NCI-H2107 treated with DMSO at 0.1 percent for 48 hours (cell line): Measurements from ENCODE around the gene NODAL.

Source experiments
- DNase-seq: peaks from one replicate; lab custom pipeline; 2025; ENCODE audit not compliant: unreplicated experiment; lab: John Stamatoyannopoulos, UW

Gene NODAL

DNA sequence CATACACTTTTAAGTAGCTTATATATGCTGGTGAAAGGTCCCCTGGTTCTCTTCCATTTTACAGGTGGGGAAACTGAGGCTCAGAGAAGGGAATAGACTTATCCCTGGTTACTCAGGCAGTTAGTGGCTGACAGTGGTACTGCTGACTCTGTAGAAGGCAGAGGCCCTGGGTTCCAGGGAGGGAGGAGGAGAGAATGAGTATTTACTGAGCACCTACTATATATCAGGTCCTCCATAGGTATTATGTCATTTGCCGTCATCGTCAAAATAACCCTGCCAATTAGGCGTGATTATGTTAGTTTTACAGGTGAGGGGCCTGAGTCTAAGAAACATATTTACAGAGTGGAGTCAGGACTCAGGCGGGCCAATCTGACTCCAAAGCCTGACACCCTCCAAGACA lies 23.8 kb upstream of the NODAL start:
- no peak for DNase-seq

DNA sequence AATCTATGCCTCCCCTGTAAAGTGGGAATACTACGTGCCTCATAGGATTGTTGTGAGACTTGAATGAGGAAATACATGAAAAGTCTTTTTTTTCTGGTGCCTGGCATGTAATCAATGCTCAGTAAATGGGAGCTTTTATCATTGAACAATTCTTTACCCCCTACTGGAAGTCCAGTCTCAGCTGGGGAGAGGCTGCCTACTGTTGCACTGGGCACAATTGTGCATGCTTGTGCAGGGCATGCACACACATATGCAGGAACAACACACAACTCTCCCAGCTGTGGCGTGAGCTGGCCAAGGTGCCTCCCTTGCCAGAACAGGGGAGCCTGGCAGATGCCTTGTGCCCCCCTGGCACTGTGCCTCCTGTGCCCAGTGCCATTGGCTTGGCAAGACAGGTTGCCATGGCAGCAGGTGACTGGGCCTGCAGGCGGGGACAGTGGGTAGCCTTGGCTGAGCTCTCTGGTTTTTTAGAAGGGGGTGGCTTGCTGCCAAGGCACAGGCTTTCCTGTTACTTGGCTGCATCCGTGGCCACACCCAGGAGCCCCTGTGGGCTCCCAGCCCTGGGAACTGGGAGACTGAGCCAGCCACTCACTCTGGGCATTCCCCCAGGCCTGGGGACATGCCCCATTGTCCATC lies 21.0 kb upstream of the NODAL start:
- DNase-seq: peak; percentile 27

DNA sequence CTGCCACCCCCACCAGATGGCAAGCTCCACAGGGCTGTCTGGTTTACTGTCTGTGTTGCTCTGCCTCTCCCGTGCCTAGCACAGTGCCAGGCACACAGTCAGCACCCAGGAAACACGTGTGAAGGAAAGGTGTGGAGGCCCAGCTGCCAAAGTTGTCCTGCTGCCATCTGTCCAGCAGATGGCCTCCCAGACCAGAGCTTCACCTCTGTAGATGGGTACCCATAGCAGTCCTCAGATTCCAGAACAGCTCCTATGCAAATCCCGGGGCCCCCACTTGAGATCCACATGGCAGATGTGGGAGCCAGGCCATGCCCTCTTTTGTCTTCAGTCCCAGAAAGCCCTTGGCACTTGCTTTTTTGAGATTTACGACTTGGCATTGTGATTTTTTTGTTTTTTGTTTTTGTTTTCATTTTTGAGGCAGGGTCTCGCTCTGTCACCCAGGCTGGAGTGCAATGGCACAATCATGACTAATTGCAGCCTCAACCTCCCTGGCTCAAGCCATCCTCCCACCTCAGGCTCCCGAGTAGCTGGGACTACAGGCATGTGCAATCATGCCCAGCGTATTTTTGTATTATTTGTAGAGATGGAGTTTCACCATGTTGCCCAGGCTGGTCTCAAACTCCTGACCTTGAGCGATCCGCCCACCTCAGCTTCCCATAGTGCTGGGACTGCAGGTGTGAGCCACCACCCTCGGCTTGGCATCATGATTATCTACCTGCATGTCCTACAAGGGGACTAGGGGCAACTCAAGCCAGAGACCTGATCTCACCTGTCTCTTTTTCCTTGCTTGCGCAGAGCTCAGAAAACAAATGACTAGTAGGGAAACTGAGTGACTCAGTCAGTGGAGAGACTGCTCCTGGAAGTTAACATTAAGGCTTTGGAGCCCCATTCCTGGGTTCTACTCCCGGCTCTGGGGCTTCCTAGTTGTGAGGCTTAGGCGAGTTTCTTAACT lies 20.2 kb upstream of the NODAL start:
- DNase-seq: peak; percentile 6

DNA sequence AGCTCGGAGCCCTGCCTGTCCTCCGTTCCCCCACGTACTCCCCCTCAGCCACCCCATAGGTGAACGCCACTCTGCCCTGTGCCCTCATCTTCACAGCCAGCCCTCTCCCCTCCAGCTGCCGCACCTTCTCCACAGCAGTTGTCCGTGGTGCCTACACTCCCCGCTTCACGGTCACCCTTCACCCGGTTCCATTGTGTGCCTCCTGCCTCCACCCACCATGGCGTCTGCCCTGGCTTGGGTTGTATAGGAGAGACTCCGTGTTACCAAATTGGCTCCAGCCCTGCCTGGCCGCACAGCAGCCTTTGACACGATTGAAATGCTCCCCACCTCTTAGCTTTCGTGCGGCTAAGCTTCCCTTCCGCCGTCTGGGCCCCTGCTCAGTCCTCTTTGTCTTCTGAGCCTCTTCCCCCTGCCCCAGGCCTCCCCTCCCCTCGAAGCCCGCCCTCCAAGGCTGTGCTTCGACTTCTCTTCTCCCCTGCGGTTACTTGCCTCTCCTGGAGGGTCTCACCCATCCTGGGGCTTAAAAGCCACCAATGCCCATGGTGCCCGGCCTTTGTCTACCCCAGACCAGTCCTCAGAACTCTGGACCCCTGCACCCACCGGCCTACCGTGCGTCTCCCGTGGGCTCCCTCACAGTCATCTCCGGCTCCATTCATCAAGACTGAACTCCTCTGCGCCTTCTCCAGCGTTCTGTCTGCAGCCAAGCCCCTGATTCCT lies 18.5 kb upstream of the NODAL start:
- DNase-seq: no peak

DNA sequence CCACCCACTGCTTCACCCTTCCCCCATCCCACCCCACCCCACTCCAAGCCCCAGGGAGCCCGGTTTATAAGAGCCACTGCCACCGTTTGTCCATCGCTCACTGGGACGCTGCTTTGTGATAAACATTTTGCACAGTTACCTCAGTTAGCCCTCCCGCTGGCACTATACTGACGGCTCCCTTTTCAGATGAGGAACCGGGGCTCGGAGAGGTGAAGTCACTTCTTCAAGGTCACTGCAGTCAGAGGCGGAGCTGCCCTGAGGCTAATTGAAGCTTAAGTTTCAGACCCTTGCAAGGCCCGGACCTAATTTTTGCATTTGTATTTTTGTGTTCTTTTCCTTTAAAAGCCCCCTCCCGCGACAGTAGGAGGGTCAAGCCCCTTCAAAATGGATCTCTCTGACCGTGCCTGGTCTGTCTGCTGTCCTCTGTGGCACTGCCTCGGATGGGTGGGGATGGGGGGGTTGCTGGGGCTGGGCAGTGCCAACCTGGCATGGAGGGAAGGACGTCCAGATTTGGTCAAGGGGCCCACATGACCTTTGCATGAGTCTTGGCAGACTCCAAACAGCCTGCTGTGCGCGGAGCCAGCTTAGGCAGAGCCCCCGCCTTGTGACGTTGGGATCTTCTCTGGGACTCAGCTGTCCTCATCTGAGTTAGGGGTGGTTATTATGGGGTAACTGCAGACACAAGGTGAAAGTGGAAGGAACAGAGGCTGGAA lies 17.7 kb upstream of the NODAL start:
- no peak for DNase-seq

DNA sequence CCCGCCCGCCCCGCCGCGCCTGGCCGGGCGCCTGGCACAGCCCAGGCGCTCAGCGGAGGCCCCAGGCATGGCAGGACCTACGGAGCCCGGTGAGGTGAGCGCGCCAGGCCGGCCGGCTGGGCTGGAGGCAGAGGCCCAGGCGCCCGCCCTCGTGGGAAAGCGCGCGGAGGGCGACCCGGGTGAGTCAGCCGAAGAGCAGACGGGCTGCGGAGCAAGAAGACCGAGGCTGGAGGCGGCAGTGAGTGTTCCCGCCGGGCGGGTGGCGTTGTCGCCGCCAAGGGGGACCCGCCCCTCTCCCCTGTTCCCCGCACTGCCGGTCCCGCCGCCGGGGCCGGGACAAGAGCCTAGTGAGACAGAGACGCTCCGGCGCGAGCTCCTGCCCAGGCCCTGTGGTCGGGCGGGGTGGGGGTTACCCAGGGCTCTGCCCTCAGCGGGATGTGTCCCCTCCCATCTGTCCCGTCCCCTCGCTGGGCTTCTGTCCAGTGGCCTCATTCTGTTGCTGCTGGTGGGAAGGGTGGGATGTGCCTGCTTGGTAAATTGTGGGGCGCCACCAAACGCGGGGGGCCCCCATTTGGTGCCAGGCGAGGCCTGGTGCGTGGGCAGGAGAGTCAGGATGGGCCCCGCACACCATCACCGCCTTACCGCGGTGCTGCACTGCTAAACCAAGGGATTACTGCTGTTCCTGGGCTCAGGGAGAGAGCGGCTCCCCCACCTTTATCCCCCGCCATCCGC lies 17.0 kb upstream of the NODAL start:
- no peak for DNase-seq

DNA sequence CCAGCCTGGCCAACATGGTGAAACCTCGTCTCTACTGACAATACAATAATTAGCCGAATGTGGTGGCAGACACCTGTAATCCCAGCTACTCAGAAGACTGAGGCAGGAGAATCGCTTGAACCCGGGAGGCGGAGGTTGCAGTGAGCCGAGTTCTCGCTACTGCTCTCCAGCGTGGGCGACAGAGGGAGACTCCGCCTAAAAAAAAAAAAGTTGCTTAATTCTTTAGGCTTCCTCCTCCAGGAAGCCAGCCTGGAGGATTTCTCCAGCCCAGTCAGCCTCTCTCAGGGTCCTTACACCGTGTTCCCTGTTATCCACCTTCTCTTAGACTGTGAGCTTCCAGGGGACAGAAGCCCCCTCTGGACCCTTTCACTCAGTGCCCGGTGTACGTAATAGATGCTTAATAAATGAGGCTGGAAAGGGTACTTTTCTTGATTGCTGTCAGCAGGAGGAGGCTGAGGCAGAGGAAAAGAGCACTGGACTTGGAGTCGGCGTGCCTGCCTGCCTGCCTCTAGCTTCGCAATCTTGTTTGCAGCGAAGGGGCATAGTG lies 16.4 kb upstream of the NODAL start:
- DNase-seq: no peak

DNA sequence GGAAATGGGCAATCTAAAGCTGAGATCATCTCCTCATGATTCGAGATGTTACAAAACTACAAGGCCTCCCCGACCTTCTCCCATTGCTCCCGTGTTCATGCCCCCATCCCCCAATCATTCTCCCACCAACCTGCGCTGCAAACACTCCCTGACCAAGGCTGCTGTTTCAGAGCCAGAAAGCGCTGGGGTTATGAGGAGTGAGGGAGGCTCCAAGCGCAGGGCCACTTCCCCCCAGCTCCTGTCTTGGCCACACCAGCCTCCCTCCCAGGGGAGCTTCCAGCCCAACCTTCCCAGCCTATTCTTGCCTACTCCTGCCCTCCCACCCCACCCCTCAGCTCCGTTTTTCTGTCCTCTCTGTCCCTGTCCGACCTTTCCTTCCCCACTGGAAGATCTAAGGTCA lies 14.7 kb upstream of the NODAL start:
- no peak for DNase-seq

DNA sequence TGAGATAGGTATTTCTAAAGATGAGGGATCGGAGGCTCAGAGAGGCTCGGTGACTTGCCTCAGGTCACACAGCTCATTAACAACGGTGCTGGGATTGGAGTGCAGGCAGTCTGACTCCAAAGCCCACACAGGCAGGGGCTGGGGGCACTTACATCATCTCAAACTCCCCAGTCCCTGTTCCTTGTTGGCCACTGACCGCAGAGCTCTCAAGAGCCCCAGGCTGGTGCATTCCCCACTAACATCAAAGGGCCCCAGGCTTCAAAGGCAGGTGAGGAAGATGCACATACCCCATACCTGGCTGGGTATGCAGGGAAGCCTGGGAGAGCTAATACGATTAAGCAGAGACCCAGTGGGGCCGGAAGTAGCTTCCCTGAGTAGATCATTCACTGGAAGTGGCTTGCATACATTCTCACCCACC lies 13.7 kb upstream of the NODAL start:
- DNase-seq: no peak

DNA sequence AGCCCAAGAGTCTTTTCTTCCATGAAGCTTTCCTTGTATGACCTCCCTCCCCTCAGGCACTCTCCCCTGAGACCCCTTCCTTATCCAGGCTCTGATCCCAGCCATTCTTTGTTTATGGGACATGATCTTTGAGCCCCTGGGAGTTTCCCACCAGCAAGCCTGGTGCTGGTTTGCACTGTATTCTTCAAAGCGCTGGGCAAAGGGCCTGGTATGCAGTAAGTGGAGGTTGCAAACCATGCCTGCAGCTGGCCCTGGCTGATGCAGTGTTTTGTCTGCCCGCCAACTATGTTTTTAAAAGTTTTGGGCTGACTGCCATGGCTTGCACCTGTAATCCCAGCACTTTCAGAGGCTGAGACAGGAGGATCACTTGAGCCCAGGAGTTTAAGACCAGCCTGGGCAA lies 6.8 kb upstream of the NODAL start:
- DNase-seq: no peak

DNA sequence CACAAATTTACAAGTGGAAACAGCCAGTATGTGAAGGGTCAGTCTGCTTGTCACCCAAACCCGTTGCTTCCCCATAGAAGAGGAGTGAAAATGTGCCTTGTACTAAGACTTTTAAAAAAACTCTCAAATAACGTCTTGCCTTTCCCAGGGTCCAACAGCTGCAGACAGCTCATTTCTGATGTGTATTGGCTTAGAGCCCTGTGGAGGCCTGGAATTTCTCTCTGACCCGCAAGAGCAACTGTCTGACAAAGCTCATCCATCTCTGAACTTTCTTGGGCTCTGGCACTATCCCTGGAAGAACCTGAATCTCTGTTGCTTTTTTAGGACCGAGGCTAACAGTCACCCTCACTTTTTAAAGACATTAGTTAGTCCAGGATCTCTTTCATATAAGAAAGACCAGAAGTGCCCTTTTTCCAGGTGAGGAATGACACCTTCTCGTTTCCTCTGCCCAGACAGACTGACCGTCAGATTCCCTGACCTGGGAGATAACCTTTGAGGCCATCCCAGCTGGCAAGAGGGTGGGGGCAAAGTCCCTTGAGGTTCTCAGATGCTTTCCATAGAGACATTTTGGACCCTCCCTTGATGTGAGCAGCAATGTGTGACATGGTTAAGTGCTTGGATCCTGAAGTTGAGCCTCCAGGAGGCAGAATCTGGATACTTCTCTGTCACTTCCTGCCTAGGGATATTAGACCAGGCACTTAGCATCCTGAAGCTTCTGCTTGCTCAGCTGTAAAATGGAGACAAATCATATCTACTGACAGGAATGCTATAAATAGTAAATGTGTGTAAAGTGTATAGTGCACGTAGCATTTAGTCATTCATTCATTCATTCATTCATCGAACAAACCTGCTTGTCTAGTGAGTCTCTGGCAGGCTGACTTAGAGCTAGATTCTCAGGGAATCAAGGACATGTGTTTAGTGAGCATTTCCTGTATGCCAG lies 4.5 kb upstream of the NODAL start:
- no peak for DNase-seq

DNA sequence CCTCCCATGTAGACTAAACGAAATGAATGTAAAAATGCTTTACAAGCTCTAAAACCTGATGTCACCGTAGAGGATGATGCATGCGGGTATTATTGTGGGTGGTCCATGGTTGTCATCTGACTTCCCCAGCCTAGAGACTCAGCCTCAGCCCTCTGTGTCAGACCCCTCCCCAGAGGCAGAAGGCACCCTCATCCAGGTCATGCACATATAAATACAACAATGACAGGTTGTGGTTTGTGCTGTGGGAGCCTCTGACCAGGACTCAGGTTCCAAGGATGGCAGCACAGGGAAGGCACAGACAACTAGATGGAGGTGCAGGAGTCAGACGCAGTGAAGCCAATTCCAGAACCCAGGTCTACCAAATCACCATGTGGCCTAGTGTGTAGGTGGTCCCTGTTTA lies 3.3 kb upstream of the NODAL start:
- no peak for DNase-seq

DNA sequence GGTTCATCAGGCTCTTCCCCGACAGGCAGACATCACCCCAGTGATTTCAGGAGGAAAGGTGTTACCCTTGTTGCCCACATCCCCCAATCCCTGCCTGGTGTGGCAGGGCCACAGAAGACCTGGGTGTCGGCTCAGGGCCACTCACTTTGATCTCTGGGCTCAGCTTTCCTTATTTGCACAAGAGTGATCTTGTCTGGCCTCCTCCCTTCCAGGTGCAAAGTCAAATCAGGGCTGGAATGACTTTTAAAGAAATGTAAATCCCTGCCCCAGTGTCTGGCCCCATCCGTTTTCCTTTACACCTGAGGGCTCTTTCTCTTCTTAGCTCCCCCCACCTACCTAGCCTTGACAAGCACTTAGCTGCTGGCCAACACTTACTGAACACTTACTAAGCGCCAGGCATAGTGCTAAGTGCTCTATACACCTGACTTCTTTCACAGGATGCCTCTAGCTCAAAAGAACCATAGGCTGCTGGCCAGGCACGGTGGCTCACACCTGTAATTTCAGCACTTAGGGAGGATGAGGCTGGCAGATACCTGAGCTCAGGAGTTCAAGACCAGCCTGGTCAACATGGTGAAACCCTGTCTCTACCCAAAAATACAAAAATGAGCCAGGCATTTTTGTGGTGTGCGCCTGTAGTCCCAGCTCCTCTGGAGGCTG lies 979 bp upstream of the NODAL start:
- no peak for DNase-seq

DNA sequence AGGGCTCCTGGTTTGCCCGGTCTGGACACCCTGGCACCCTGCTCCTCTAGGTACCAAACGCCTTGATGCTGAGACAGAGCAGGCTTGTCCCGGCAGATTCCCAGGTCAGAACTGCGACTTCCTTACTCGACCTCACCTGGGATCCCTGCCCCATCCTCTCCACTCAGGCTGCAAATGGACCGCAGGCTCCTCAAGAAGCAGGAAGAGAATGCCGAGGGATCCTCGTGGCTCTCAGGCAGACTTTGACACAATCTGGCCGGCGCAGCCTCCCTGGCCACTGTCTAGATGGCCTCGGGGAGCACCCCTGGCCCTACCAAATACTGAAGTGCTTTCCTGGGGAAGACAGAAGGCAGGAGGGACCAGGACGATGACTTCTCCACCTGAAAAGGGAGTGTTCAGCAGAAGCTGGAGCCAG lies 421 bp upstream of the NODAL start:
- DNase-seq: no peak

DNA sequence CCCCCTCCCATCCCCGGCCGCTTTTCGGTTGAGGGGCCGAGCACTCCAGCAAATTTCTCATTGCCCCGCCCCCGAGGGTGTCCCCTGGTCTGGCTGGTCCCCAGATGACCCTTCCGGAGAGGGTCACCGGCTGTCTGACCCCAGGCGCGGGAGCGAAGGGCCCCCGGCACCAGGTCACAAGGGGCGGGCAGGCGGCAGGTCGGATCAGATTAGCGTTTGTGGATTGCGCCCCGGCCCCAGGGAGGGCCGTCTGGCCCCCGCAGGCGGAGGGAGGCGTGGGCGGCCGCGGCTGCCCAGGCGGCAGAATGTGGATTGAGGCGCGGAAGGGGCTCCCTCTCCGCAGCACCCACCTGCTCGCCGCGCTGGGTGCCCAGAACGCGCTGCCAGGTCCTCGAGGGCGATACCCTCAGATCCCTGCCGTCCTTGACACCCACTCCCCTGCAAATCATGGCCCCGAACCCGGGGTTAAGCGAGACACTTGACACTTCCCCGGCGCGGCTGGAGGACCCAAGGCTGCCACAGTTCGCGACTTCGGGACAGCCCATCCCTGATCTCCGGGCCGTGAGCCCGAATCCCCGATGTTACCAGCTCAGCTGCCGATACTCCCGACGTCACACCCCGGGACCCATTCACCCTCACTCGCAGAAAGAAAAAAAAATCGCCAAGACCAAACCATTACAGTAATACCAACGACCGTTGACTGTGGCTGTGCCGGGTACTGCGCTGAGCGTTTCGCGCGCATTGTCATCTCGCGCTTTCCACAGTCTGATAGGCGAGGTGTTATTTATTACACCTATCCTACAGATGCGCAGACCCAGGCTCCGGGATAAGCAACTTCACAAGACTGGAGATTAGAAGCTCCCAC lies 953 bp downstream of the NODAL start:
- no peak for DNase-seq

DNA sequence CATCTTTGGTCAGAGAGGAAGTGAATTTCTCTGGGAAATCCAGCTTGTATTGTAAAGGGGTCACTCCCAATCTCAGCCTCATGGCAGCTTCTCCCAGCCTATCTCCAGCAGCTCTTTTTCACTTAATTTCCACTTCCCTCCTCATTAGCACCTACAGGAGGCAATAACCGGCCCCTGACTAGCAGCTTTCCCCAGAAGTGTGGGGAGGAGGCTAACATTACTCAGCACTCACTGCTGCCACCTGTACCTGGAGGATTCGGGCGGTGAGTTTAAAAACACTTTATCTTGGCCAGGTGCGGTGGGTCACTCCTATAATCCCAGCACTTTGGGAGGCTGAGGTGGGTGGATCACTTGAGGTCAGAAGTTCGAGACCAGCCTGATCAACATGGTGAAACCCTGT lies 3.8 kb downstream of the NODAL start:
- no peak for DNase-seq

DNA sequence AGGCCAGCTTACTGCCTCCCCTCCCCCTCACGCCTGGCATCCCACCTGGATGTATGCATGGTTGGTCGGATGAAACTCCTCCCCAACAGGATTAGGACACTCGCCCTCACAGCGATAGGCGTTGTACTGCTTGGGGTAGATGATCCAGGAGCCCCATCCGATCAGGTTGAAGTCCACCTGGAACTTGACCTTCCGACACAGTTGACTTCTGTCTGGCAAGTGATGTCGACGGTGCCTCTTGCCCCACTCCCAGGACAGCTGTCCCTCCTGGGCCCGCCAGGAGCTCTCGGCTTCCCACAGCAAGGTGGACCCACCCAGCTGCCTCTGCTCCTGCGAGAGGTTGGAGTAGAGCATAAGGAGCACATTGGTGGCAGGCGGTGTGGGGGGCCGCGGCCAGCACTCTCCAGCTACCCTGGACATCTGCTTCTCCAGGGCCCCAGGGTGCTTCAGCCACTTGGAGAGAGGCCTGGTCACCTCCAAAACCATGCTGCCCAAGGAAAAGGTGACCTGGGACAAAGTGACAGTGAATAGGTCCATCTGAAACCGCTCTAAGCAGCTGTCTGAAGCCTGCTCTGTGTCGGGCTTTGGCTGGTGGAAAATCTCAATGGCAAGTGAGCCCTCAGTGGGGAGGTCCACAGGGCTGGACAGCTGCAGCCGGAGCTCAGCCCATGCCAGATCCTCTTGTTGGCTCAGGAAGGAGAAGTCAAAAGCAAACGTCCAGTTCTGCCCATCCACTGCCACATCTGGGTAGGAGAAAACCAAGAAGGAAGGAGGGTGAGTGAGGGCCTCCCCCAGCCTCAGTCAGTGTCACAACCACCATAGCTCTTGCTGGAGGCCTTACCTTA lies 6.0 kb downstream of the NODAL start:
- DNase-seq: no peak
